CD4-positive, alpha-beta T cell treated with Interleukin-4 for 4 hours (primary cell): ENCODE data around the gene FBN1.

Experiments used
- DNase-seq: peaks from one replicate; pipeline ENCODE4 v3.0.0-alpha.2; 2020

Gene FBN1

GRCh38 chr15:48462688-48463087 lies 182.8 kb downstream of the FBN1 start:
- DNase-seq, result no peak

GRCh38 chr15:48459571-48460442 lies 185.7 kb downstream of the FBN1 start:
- DNase-seq, result no peak

GRCh38 chr15:48458876-48459275 lies 186.6 kb downstream of the FBN1 start:
- DNase-seq, result no peak

GRCh38 chr15:48456134-48456533 lies 189.4 kb downstream of the FBN1 start:
- no peak for DNase-seq

- no peak for DNase-seq
Measured at GRCh38 chr15:48451736-48452135, 193.8 kb downstream of the FBN1 start.

GRCh38 chr15:48451241-48451640 lies 194.3 kb downstream of the FBN1 start:
- no peak for DNase-seq

GRCh38 chr15:48449734-48450133 lies 195.8 kb downstream of the FBN1 start:
- DNase-seq, result no peak

- DNase-seq, result no peak
Measured at GRCh38 chr15:48447657-48448056, 197.9 kb downstream of the FBN1 start.

GRCh38 chr15:48447058-48447457 lies 198.5 kb downstream of the FBN1 start:
- no peak for DNase-seq

- no peak for DNase-seq
Measured at GRCh38 chr15:48442011-48442410, 203.5 kb downstream of the FBN1 start.

GRCh38 chr15:48440084-48440483 lies 205.4 kb downstream of the FBN1 start:
- no peak for DNase-seq

GRCh38 chr15:48437178-48437577 lies 208.3 kb downstream of the FBN1 start:
- DNase-seq, result no peak

GRCh38 chr15:48435321-48435720 lies 210.2 kb downstream of the FBN1 start:
- no peak for DNase-seq

GRCh38 chr15:48433226-48433886 lies 212.2 kb downstream of the FBN1 start:
- DNase-seq, result no peak

- DNase-seq, result no peak
Measured at GRCh38 chr15:48432688-48433087, 212.8 kb downstream of the FBN1 start.

- DNase-seq, result no peak
Measured at GRCh38 chr15:48427960-48428547, 217.5 kb downstream of the FBN1 start.

- DNase-seq, result no peak
Measured at GRCh38 chr15:48427479-48427878, 218.0 kb downstream of the FBN1 start.

GRCh38 chr15:48426941-48427340 lies 218.6 kb downstream of the FBN1 start:
- DNase-seq, result no peak

- DNase-seq, result no peak
Measured at GRCh38 chr15:48426044-48426443, 219.5 kb downstream of the FBN1 start.

- no peak for DNase-seq
Measured at GRCh38 chr15:48425051-48425450, 220.5 kb downstream of the FBN1 start.

- no peak for DNase-seq
Measured at GRCh38 chr15:48423896-48424475, 221.5 kb downstream of the FBN1 start.

- no peak for DNase-seq
Measured at GRCh38 chr15:48423342-48423741, 222.2 kb downstream of the FBN1 start.

- no peak for DNase-seq
Measured at GRCh38 chr15:48422401-48422800, 223.1 kb downstream of the FBN1 start.

GRCh38 chr15:48421362-48421761 lies 224.1 kb downstream of the FBN1 start:
- no peak for DNase-seq
